ENCODE data around the gene CCDC6.
A peak's percentile ranks its signal among the peaks of the same experiment; 100 is the strongest.

CCDC6 gene

DNA sequence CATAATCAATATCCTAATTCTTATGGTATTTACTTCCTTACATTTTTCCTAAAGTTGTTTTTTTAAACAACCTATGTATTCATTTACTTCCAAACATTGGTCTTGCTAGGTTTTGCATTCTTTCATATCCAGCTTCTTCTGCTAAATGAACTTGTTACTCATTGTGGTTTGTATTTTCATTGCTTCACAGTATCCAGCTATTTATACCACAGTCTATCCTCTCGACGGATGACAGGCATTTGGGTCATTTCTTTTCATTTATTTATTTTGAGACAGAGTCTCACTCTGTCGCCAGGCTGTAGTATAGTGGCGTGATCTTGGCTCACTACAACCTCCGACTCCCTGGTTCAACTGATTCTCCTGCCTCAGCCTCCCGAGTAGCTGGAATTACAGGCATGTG lies 66.8 kb downstream of the CCDC6 start:
- peaks cover 52% of the 10 kb centered on the region for H3K36me3 Mint-ChIP-seq (ENCODE audit: low read depth)
- DNase-seq = no peak

DNA sequence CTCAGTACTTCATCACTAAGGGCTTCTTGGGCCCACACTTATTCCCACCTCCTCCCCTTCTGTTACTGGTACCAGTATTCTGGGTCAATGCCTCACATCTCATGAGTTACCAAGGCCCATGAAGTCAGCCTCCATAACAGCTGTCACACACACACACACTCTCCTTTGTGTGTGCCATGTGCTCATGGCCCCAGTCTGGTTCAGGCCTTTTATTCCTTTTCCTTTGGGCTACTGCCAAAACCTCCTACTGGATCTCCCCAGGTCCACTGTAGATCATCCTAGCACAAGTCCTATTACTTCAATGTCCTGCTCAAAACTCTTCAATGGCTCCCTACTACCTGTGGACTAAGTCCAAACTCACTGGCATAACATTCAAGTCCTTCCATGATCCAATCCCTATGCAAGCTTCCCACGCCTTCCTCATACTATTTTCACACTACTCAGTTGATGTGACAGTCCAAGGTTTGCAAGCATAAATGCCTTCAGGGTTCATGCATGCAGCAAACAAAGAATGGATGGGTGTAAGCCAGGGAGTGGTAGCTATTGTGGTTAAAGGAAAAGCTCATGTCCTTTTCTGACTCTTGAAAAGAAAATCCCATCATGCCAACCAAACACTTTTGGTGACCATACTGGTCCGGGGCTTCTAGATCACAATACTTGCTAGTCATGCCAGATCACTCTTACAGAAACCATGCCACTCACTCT lies 68.1 kb downstream of the CCDC6 start:
- no peak overlapping the region for H3K27ac Mint-ChIP-seq
- H3K9me3 Mint-ChIP-seq = no peaks in the 10 kb centered on the region
- peaks cover 8% of the 10 kb centered on the region for H3K4me1 Mint-ChIP-seq
- DNase-seq = no peak
- TF ChIP-seq, protein P1, sequence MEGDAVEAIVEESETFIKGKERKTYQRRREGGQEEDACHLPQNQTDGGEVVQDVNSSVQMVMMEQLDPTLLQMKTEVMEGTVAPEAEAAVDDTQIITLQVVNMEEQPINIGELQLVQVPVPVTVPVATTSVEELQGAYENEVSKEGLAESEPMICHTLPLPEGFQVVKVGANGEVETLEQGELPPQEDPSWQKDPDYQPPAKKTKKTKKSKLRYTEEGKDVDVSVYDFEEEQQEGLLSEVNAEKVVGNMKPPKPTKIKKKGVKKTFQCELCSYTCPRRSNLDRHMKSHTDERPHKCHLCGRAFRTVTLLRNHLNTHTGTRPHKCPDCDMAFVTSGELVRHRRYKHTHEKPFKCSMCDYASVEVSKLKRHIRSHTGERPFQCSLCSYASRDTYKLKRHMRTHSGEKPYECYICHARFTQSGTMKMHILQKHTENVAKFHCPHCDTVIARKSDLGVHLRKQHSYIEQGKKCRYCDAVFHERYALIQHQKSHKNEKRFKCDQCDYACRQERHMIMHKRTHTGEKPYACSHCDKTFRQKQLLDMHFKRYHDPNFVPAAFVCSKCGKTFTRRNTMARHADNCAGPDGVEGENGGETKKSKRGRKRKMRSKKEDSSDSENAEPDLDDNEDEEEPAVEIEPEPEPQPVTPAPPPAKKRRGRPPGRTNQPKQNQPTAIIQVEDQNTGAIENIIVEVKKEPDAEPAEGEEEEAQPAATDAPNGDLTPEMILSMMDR (IDR thresholded peaks at IDR 0.05) = no peak
- no peaks in the 10 kb centered on the region for H3K27me3 Mint-ChIP-seq (ENCODE audit: low read depth, poor library complexity)
- no peak overlapping the region for H3K4me3 Mint-ChIP-seq
- peaks cover 41% of the 10 kb centered on the region for H3K36me3 Mint-ChIP-seq (ENCODE audit: low read depth)

More for the DNA sequence above, 66.8 kb downstream of the CCDC6 start:
- Mint-ChIP-seq H3K27ac (no peak overlapping the region), H3K27me3 (ENCODE audit: low read depth, poor library complexity) (no peaks in the 10 kb centered on the region), H3K4me1 (peaks cover 8% of the 10 kb centered on the region), H3K9me3 (no peaks in the 10 kb centered on the region), H3K4me3 (no peak overlapping the region)
- TF ChIP-seq, protein P1 (IDR thresholded peaks at IDR 0.05) = no peak

DNA sequence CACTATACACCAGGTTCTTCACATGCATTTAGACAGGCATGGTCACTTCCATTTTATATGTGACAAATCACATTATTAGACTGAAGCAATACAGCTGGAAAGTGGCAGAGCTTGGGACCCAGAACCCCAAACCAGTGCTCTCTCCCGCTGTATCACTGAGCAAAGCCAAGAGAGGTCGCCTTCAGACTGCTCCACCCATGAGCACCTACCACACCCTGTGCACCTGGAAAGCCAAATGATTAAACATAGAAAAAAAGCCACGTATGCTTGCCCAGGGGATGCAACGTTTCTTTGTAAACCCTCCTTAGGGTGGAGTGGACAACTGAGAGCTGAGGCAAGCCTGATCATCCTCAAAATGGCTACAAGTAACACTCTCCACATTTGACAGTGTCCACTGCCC lies 72.5 kb downstream of the CCDC6 start:
- H3K36me3 Mint-ChIP-seq (ENCODE audit: low read depth) = peaks cover 16% of the 10 kb centered on the region
- H3K4me1 Mint-ChIP-seq = peaks cover 8% of the 10 kb centered on the region
- DNase-seq = no peak
- no peaks in the 10 kb centered on the region for H3K27me3 Mint-ChIP-seq (ENCODE audit: low read depth, poor library complexity)
- no peak overlapping the region for H3K4me3 Mint-ChIP-seq
- TF ChIP-seq, protein P1 (IDR thresholded peaks at IDR 0.05) = no peak
- H3K27ac Mint-ChIP-seq = peak overlapping the region; percentile 50
- no peaks in the 10 kb centered on the region for H3K9me3 Mint-ChIP-seq

- TF ChIP-seq, protein P1 (IDR thresholded peaks at IDR 0.05) = no peak
- no peaks in the 10 kb centered on the region for H3K27me3 Mint-ChIP-seq (ENCODE audit: low read depth, poor library complexity)
- no peak overlapping the region for H3K27ac Mint-ChIP-seq
- H3K9me3 Mint-ChIP-seq = no peaks in the 10 kb centered on the region
- no peak overlapping the region for H3K4me3 Mint-ChIP-seq
- no peak for DNase-seq
- peaks cover 8% of the 10 kb centered on the region for H3K36me3 Mint-ChIP-seq (ENCODE audit: low read depth)
- peaks cover 8% of the 10 kb centered on the region for H3K4me1 Mint-ChIP-seq
Observed at GRCh38 chr10:59832506-59832905, 73.8 kb downstream of the CCDC6 start.

DNA sequence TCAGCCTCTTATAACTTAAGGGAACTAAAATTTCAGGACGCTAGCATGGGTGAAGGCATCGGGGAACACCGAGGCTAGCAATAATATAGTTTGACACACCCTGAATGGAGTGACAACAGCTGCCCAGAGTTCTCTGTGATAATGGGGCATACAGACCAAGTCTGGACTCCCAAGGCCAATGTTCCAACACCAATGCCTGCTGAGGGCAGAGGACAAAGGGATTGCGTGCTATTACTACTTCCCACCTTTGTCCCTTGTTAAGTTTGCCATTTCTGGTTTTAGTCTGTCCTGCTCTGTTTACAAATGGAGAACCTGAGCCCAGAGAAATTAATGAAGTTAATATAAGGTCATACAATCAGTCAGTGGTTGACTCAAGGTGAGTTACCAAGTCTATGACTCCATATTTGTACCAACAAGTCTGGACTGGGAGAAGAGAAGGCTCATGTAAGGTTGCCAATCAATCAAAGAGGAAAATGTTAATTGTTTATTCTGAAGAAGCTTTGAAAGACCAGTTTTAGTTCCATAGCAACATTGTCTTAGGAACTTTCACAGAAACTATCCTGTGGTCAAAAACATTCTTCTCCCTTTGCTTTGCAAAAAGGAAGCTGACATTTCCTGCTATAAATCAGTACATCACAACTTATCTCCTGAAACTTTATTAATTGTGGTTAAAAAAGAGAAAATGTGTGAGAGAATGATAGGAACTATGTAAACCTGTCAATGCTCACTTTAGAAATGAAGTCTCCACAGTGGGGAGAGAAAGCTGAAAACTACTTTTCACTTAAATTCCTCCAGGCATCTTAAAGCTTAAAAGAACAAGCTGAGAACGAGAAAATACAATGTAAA lies 74.5 kb downstream of the CCDC6 start:
- DNase-seq = no peak
- H3K4me1 Mint-ChIP-seq = peaks cover 8% of the 10 kb centered on the region

More for the DNA sequence above, 74.5 kb downstream of the CCDC6 start:
- H3K4me3 Mint-ChIP-seq = no peak overlapping the region
- TF ChIP-seq, protein P1 (IDR thresholded peaks at IDR 0.05) = no peak
- H3K27ac Mint-ChIP-seq = no peak overlapping the region
- no peaks in the 10 kb centered on the region for H3K27me3 Mint-ChIP-seq (ENCODE audit: low read depth, poor library complexity)
- H3K9me3 Mint-ChIP-seq = no peaks in the 10 kb centered on the region
- H3K36me3 Mint-ChIP-seq (ENCODE audit: low read depth) = peaks cover 8% of the 10 kb centered on the region

Measured in nephron progenitor cell (in vitro differentiated cells).